Gastroesophageal sphincter (tissue), 4 donors: ENCODE results near the gene MCTP1. TPM values are rescaled to one million over a fixed set of nuclear protein-coding genes. Genes with fewer than 3 reads are reported as not detected.

Experiments used
- ATAC-seq: fragments of 150-250 bp; one replicate; pipeline ENCODE4 v1.9.1; 2016; ENCODE audit warnings: mild to moderate bottlenecking, moderate library complexity
- H3K27ac ChIP-seq, 4 donors: fragments of 200-600 bp; sonication (generic) in 3 of 4; 1 replicate in 3 of 4; 2 replicates in 1 of 4; pipeline ENCODE4 v1.5.1; 2016 to 2019
- H3K27me3 ChIP-seq: fragments of 200-600 bp; sonication (generic); one replicate; pipeline ENCODE4 v1.5.1; 2019
- H3K36me3 ChIP-seq, 2 donors: fragments of 200-600 bp; sonication (generic); one replicate each; pipeline ENCODE4 v1.5.1; 2019; ENCODE audit warnings: control low read depth in 1 of 2
- H3K4me1 ChIP-seq, 3 donors: fragments of 200-600 bp; sonication (generic); 1 replicate in 2 of 3; 2 replicates in 1 of 3; pipeline ENCODE4 v1.5.1; 2016 to 2019; ENCODE audit warnings: control low read depth in 2 of 3
- H3K4me3 ChIP-seq, 2 donors: fragments of 200-600 bp; sonication (generic); one replicate each; pipeline ENCODE4 v1.5.1; 2019; ENCODE audit warnings: mild to moderate bottlenecking in 1 of 2, moderate library complexity in 1 of 2
- H3K9me3 ChIP-seq, 3 donors: fragments of 200-600 bp; sonication (generic); one replicate each; pipeline ENCODE4 v1.5.1; 2017 to 2019; ENCODE audit warnings: control low read depth in 2 of 3
- EP300 ChIP-seq: sonication (generic); formaldehyde crosslinking; IDR thresholded peaks from one replicate; pipeline ENCODE4 v1.6.1; 2017; ENCODE audit warnings: antibody characterized with exemption, mild to moderate bottlenecking
- POLR2A ChIP-seq, 2 donors: fragments of 450-650 bp; IDR thresholded peaks; one replicate each; pipeline ENCODE4 v1.6.1; 2017; ENCODE audit warnings: antibody characterized with exemption in 2 of 2, mild to moderate bottlenecking in 2 of 2, moderate library complexity in 1 of 2
- POLR2AphosphoS5 ChIP-seq: sonication (generic); formaldehyde crosslinking; IDR thresholded peaks from one replicate; pipeline ENCODE4 v1.6.1; 2017; ENCODE audit warnings: antibody characterized with exemption
- WGBS, 2 donors: methylation state at CpG; one replicate each; pipeline ENCODE4 v1.1.5; 2018; ENCODE audit warnings: low coverage in 1 of 2; 5-methylcytosine and 5-hydroxymethylcytosine counted together
- total RNA-seq, 4 donors: library from RNA; depleted of rRNA; stranded (reverse); fragments of >200 nt; gene quantifications; one replicate each; pipeline ENCODE4 v1.1.0, GENCODE V29; 2016
- TF ChIP-seq, protein P1 (sequence below), 4 experiments: fragments of 200-600 bp in 2 of 4; fragments of 450-650 bp in 2 of 4; sonication (generic) in 1 of 4; IDR thresholded peaks; one replicate each; pipeline ENCODE4 v1.5.1; 2017 to 2019; ENCODE audit warnings: antibody characterized with exemption in 4 of 4, mild to moderate bottlenecking in 2 of 4, moderate library complexity in 2 of 4

Gene MCTP1
- total RNA-seq, 4 donors from 2014 or later, result 13.5 to 57.6 (median 21.9) TPM

GRCh38 chr5:95078868-95079267 is 206.0 kb downstream of the MCTP1 start:
- no peak for ATAC-seq
- 75 to 85% methylated on average over 2 of the region's 2 CpGs for WGBS, 2 donors
- no peak overlapping the region for H3K27ac ChIP-seq
- H3K4me1 ChIP-seq, result no peaks in the 10 kb centered on the region
- no peaks in the 10 kb centered on the region for H3K36me3 ChIP-seq
- TF ChIP-seq POLR2AphosphoS5 (no peak), EP300 (no peak), POLR2A (IDR thresholded peaks at IDR 0.05) (no peak)
- TF ChIP-seq, protein P1, sequence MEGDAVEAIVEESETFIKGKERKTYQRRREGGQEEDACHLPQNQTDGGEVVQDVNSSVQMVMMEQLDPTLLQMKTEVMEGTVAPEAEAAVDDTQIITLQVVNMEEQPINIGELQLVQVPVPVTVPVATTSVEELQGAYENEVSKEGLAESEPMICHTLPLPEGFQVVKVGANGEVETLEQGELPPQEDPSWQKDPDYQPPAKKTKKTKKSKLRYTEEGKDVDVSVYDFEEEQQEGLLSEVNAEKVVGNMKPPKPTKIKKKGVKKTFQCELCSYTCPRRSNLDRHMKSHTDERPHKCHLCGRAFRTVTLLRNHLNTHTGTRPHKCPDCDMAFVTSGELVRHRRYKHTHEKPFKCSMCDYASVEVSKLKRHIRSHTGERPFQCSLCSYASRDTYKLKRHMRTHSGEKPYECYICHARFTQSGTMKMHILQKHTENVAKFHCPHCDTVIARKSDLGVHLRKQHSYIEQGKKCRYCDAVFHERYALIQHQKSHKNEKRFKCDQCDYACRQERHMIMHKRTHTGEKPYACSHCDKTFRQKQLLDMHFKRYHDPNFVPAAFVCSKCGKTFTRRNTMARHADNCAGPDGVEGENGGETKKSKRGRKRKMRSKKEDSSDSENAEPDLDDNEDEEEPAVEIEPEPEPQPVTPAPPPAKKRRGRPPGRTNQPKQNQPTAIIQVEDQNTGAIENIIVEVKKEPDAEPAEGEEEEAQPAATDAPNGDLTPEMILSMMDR (IDR thresholded peaks at IDR 0.05), result no peak
- H3K9me3 ChIP-seq, result no peaks in the 10 kb centered on the region
- H3K27me3 ChIP-seq, result no peaks in the 10 kb centered on the region
- H3K4me3 ChIP-seq, result peak overlapping the region in 1 of 2 donors; percentile 38

GRCh38 chr5:95076395-95077185 is 208.3 kb downstream of the MCTP1 start:
- no peaks in the 10 kb centered on the region for H3K9me3 ChIP-seq
- H3K4me1 ChIP-seq, result no peaks in the 10 kb centered on the region
- no peak for ATAC-seq
- H3K4me3 ChIP-seq, result no peak overlapping the region
- H3K27me3 ChIP-seq, result no peaks in the 10 kb centered on the region
- H3K36me3 ChIP-seq, result no peaks in the 10 kb centered on the region
- no peak overlapping the region for H3K27ac ChIP-seq
- TF ChIP-seq POLR2A (IDR thresholded peaks at IDR 0.05), result no peak
- TF ChIP-seq POLR2AphosphoS5, result no peak
- no peak for TF ChIP-seq EP300
- 47 to 62% methylated on average over 8 of the region's 8 CpGs for WGBS, 2 donors

DNA sequence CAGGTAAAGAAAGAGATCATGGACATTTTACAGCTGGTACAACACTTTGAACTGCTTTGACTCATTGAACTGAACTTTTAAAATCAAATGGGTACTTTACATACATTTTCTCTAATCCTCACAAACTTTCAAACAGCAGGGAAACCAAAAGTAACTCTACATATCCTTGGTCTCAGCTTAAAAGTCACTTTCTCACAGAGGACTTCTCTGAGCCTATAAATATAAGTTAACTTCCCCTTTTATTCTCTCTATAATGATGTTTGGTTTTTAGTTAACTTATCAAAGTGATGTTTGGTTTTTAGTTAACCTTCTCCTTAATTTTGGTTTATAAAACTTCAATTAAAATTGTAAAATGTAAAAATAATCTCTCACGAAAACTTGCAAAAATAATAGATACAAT is 209.8 kb downstream of the MCTP1 start:
- Histone ChIP-seq H3K4me1 (peaks cover 0 to 8% (median 0%) of the 10 kb centered on the region in 3 donors), H3K27ac (no peak overlapping the region), H3K36me3 (no peaks in the 10 kb centered on the region), H3K27me3 (no peaks in the 10 kb centered on the region), H3K9me3 (no peaks in the 10 kb centered on the region), H3K4me3 (no peak overlapping the region)
- ATAC-seq, result no peak
- TF ChIP-seq POLR2A (IDR thresholded peaks at IDR 0.05) (no peak), POLR2AphosphoS5 (no peak), EP300 (no peak)
- TF ChIP-seq, protein P1 (IDR thresholded peaks at IDR 0.05), result no peak
- 70 to 100% methylated on average over 1 of the region's 1 CpG for WGBS, 2 donors

DNA sequence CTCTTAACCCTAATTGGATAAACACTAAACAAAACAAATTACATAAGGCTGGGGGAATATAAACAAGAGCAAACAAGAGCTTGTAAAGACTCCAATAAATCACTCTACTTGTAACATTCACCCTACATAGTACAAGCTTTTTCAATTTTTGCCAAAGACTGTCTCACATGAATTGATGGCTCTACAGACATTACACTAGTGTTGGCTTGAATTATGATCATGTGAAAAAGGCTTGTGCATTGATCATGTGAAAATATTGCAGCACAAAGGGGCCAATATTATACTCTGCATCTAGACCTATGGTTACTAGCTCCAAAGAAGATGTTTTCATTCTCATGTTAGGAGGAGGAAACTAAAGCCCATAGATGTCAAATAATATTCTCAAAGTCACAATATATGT is 212.6 kb downstream of the MCTP1 start:
- TF ChIP-seq EP300 (no peak), POLR2AphosphoS5 (no peak), POLR2A (IDR thresholded peaks at IDR 0.05) (no peak)
- TF ChIP-seq, protein P1 (IDR thresholded peaks at IDR 0.05), result no peak
- Histone ChIP-seq H3K27ac (no peak overlapping the region), H3K36me3 (no peaks in the 10 kb centered on the region), H3K27me3 (no peaks in the 10 kb centered on the region), H3K9me3 (no peaks in the 10 kb centered on the region), H3K4me3 (no peak overlapping the region), H3K4me1 (peaks cover 0 to 12% (median 0%) of the 10 kb centered on the region in 3 donors)
- no peak for ATAC-seq

- 62% methylated on average over 5 of the region's 5 CpGs; no CpG with 5 or more reads in 1 of the 2 donors for WGBS, 2 donors
- Histone ChIP-seq H3K9me3 (no peaks in the 10 kb centered on the region), H3K27me3 (no peaks in the 10 kb centered on the region), H3K4me3 (no peak overlapping the region), H3K36me3 (no peaks in the 10 kb centered on the region), H3K4me1 (peaks cover 0 to 12% (median 0%) of the 10 kb centered on the region in 3 donors), H3K27ac (no peak overlapping the region)
- TF ChIP-seq EP300, result no peak
- no peak for TF ChIP-seq POLR2A (IDR thresholded peaks at IDR 0.05)
- no peak for TF ChIP-seq POLR2AphosphoS5
- TF ChIP-seq, protein P1 (IDR thresholded peaks at IDR 0.05), result no peak
- no peak for ATAC-seq
These were observed 214.0 kb downstream of the MCTP1 start for GRCh38 chr5:95070866-95071265.
